IPS-NIHi7 (cell line): Measurements from ENCODE around the gene CCL2.
"Not testable (repeated sequence)": the region's sequence is repeated elsewhere in the genome, so short reads cannot be mapped to it uniquely, and the experiment has no call there.

Experiments
- DNase-seq: peaks from one replicate; pipeline ENCODE4 v3.0.0; 2012; ENCODE audit warnings: mixed read lengths; ENCODE audit errors: extremely low spot score

The CCL2 gene

GRCh38 chr17:34254651-34255380 is at the start of gene CCL2:
Gene CCL2 (plus strand): TSS chr17:34255285. CDS start chr17:34255350, 65 bp downstream.
- peak; percentile 88 for DNase-seq

GRCh38 chr17:34205401-34205800 is 49.7 kb upstream of the CCL2 start:
- DNase-seq, result no peak

GRCh38 chr17:34206569-34206968 is 48.5 kb upstream of the CCL2 start:
- DNase-seq, result no peak

GRCh38 chr17:34207572-34207971 is 47.5 kb upstream of the CCL2 start:
- DNase-seq, result no peak

GRCh38 chr17:34218748-34219147 is 36.3 kb upstream of the CCL2 start:
- DNase-seq, result no peak

GRCh38 chr17:34219405-34219804 is 35.7 kb upstream of the CCL2 start:
- no peak for DNase-seq

GRCh38 chr17:34220045-34220751 is 34.9 kb upstream of the CCL2 start:
- DNase-seq, result no peak

GRCh38 chr17:34220752-34221395 is 34.2 kb upstream of the CCL2 start:
- no peak for DNase-seq

- no peak for DNase-seq
These were observed 33.7 kb upstream of the CCL2 start for GRCh38 chr17:34221411-34221810.

GRCh38 chr17:34222722-34223497 is 32.2 kb upstream of the CCL2 start:
- DNase-seq, result no peak

GRCh38 chr17:34225046-34225445 is 30.0 kb upstream of the CCL2 start:
- DNase-seq, result no peak

GRCh38 chr17:34226011-34226743 is 28.9 kb upstream of the CCL2 start:
- no peak for DNase-seq

GRCh38 chr17:34226744-34227034 is 28.4 kb upstream of the CCL2 start:
- DNase-seq, result no peak

- not testable (repeated sequence) for DNase-seq
These were observed 27.8 kb upstream of the CCL2 start for GRCh38 chr17:34227293-34227692.

GRCh38 chr17:34227707-34228106 is 27.4 kb upstream of the CCL2 start:
- no peak for DNase-seq

- DNase-seq, result no peak
These were observed 26.3 kb upstream of the CCL2 start for GRCh38 chr17:34228781-34229180.

GRCh38 chr17:34230342-34230741 is 24.7 kb upstream of the CCL2 start:
- no peak for DNase-seq

GRCh38 chr17:34234616-34235015 is 20.5 kb upstream of the CCL2 start:
- DNase-seq, result no peak

GRCh38 chr17:34235389-34236028 is 19.6 kb upstream of the CCL2 start:
- DNase-seq, result peak; percentile 51

GRCh38 chr17:34236281-34236892 is 18.7 kb upstream of the CCL2 start:
- DNase-seq, result no peak

GRCh38 chr17:34237458-34237857 is 17.6 kb upstream of the CCL2 start:
- no peak for DNase-seq
